ENCODE data around the gene LRRC17.
"Not testable (repeated sequence)": the region's sequence is repeated elsewhere in the genome, so short reads cannot be mapped to it uniquely, and the experiment has no call there.

LRRC17 gene

GRCh38 chr7:102943423-102944169, 30.8 kb downstream of the LRRC17 start:
- no peak for DNase-seq

GRCh38 chr7:102944241-102944640, 31.4 kb downstream of the LRRC17 start:
- DNase-seq: no peak

- DNase-seq: no peak
Observed at GRCh38 chr7:102951839-102952238, 39.0 kb downstream of the LRRC17 start.

- no peak for DNase-seq
Observed at GRCh38 chr7:102953406-102953805, 40.6 kb downstream of the LRRC17 start.

GRCh38 chr7:102954359-102954758, 41.6 kb downstream of the LRRC17 start:
- DNase-seq: not testable (repeated sequence)

GRCh38 chr7:102958004-102958403, 45.2 kb downstream of the LRRC17 start:
- not testable (repeated sequence) for DNase-seq

- DNase-seq: not testable (repeated sequence)
Observed at GRCh38 chr7:102961993-102962392, 49.2 kb downstream of the LRRC17 start.

GRCh38 chr7:102966465-102966864, 53.7 kb downstream of the LRRC17 start:
- no peak for DNase-seq

- DNase-seq: no peak
Observed at GRCh38 chr7:102967798-102968197, 55.0 kb downstream of the LRRC17 start.

GRCh38 chr7:102973096-102973802, 60.4 kb downstream of the LRRC17 start:
- DNase-seq: no peak

- no peak for DNase-seq
Observed at GRCh38 chr7:102974366-102975236, 61.8 kb downstream of the LRRC17 start.

- no peak for DNase-seq
Observed at GRCh38 chr7:102975854-102976253, 63.1 kb downstream of the LRRC17 start.

- DNase-seq: no peak
Observed at GRCh38 chr7:102976493-102976892, 63.7 kb downstream of the LRRC17 start.

GRCh38 chr7:102977586-102977985, 64.8 kb downstream of the LRRC17 start:
- DNase-seq: not testable (repeated sequence)

GRCh38 chr7:102978284-102978683, 65.5 kb downstream of the LRRC17 start:
- no peak for DNase-seq

GRCh38 chr7:102979670-102980069, 66.9 kb downstream of the LRRC17 start:
- DNase-seq: no peak

GRCh38 chr7:102981451-102981850, 68.7 kb downstream of the LRRC17 start:
- no peak for DNase-seq

- DNase-seq: no peak
Observed at GRCh38 chr7:102982235-102982634, 69.4 kb downstream of the LRRC17 start.

GRCh38 chr7:102983602-102984001, 70.8 kb downstream of the LRRC17 start:
- DNase-seq: no peak

GRCh38 chr7:102985176-102985783, 72.5 kb downstream of the LRRC17 start:
- no peak for DNase-seq

GRCh38 chr7:102988088-102988487, 75.3 kb downstream of the LRRC17 start:
- DNase-seq: no peak

GRCh38 chr7:102988631-102989560, 76.1 kb downstream of the LRRC17 start:
- no peak for DNase-seq
